CD1c-positive myeloid dendritic cell (primary cell): ENCODE measurements around the gene EPHA6.
"Not testable (repeated sequence)": the region's sequence is repeated elsewhere in the genome, so short reads cannot be mapped to it uniquely, and the experiment has no call there.

Experiments used
- DNase-seq: peaks from one replicate; pipeline ENCODE4 v3.0.0-alpha.2; 2016; ENCODE audit errors: extremely low spot score

EPHA6 gene

GRCh38 chr3:97464035-97464434 lies 649.6 kb downstream of the EPHA6 start:
- no peak for DNase-seq

- DNase-seq = no peak
Measured at GRCh38 chr3:97470481-97470880, 656.1 kb downstream of the EPHA6 start.

GRCh38 chr3:97479740-97480139 lies 665.3 kb downstream of the EPHA6 start:
- DNase-seq = no peak

- DNase-seq = not testable (repeated sequence)
Measured at GRCh38 chr3:97480696-97481289, 666.4 kb downstream of the EPHA6 start.

GRCh38 chr3:97481416-97481815 lies 667.0 kb downstream of the EPHA6 start:
- no peak for DNase-seq

- no peak for DNase-seq
Measured at GRCh38 chr3:97485206-97485605, 670.8 kb downstream of the EPHA6 start.

GRCh38 chr3:97487587-97487986 lies 673.2 kb downstream of the EPHA6 start:
- no peak for DNase-seq

GRCh38 chr3:97488741-97489140 lies 674.3 kb downstream of the EPHA6 start:
- DNase-seq = no peak

GRCh38 chr3:97495896-97496295 lies 681.5 kb downstream of the EPHA6 start:
- no peak for DNase-seq

GRCh38 chr3:97497138-97497537 lies 682.7 kb downstream of the EPHA6 start:
- no peak for DNase-seq

- DNase-seq = no peak
Measured at GRCh38 chr3:97504463-97504862, 690.1 kb downstream of the EPHA6 start.

- DNase-seq = no peak
Measured at GRCh38 chr3:97510795-97511194, 696.4 kb downstream of the EPHA6 start.

GRCh38 chr3:97515076-97515475 lies 700.7 kb downstream of the EPHA6 start:
- no peak for DNase-seq

- DNase-seq = no peak
Measured at GRCh38 chr3:97530691-97531090, 716.3 kb downstream of the EPHA6 start.

GRCh38 chr3:97547573-97547972 lies 733.2 kb downstream of the EPHA6 start:
- DNase-seq = not testable (repeated sequence)

- no peak for DNase-seq
Measured at GRCh38 chr3:97550408-97550807, 736.0 kb downstream of the EPHA6 start.

- no peak for DNase-seq
Measured at GRCh38 chr3:97552186-97552585, 737.8 kb downstream of the EPHA6 start.

- no peak for DNase-seq
Measured at GRCh38 chr3:97575742-97576141, 761.3 kb downstream of the EPHA6 start.

- no peak for DNase-seq
Measured at GRCh38 chr3:97576221-97576620, 761.8 kb downstream of the EPHA6 start.

GRCh38 chr3:97579365-97579764 lies 765.0 kb downstream of the EPHA6 start:
- DNase-seq = no peak

GRCh38 chr3:97610626-97611025 lies 796.2 kb downstream of the EPHA6 start:
- no peak for DNase-seq

- no peak for DNase-seq
Measured at GRCh38 chr3:97612632-97613031, 798.2 kb downstream of the EPHA6 start.

GRCh38 chr3:97613139-97613538 lies 798.7 kb downstream of the EPHA6 start:
- no peak for DNase-seq

GRCh38 chr3:97620514-97620913 lies 806.1 kb downstream of the EPHA6 start:
- DNase-seq = not testable (repeated sequence)
